ENCODE measurements around the gene RNF141.

RNF141 gene

GRCh38 chr11:10503221-10503620 is 37.8 kb downstream of the RNF141 start:
- Histone ChIP-seq H3F3A (ENCODE audit: insufficient read depth, low read length) (no peaks in the 10 kb centered on the region), H3K27me3 (replicated peaks; ENCODE audit: insufficient read depth, low read length) (no peaks in the 10 kb centered on the region), H3K9me3 (replicated peaks; ENCODE audit: insufficient read depth, low read length) (no peaks in the 10 kb centered on the region), H3K27ac (ENCODE audit: low read length) (no peak overlapping the region), H3K9me2 (replicated peaks; ENCODE audit: insufficient read depth, low read length) (no peaks in the 10 kb centered on the region), H3K36me3 (replicated peaks; ENCODE audit: insufficient read depth, low read length) (peaks cover 4% of the 10 kb centered on the region; the same call in 1 of the 2 replicates), H3K79me2 (ENCODE audit: low read length) (no peaks in the 10 kb centered on the region), H4K20me1 (ENCODE audit: insufficient read depth, low read length) (no peaks in the 10 kb centered on the region), H3K4me3 (ENCODE audit: low read length) (no peak overlapping the region), H3K4me2 (ENCODE audit: low read depth, low read length) (no peak overlapping the region), H3K4me1 (ENCODE audit: low read length) (no peaks in the 10 kb centered on the region), H3K9ac (ENCODE audit: low read length) (no peak overlapping the region), H2AFZ (ENCODE audit: low read length) (no peak overlapping the region)
- no peak for DNase-seq
- TF ChIP-seq EZH2 (optimal IDR thresholded peaks at IDR 0.05; ENCODE audit: low read depth, low read length) (no peak), EZH2phosphoT487 (IDR thresholded peaks at IDR 0.05; ENCODE audit: low read length) (no peak), CTCF (IDR thresholded peaks at IDR 0.05; ENCODE audit: low read length) (no peak)

GRCh38 chr11:10502770-10503169 is 38.2 kb downstream of the RNF141 start:
- Histone ChIP-seq H3K4me3 (ENCODE audit: low read length) (no peak overlapping the region), H3K79me2 (ENCODE audit: low read length) (no peaks in the 10 kb centered on the region), H3K36me3 (replicated peaks; ENCODE audit: insufficient read depth, low read length) (peaks cover 4% of the 10 kb centered on the region; the same call in 1 of the 2 replicates), H4K20me1 (ENCODE audit: insufficient read depth, low read length) (no peaks in the 10 kb centered on the region), H3K9me3 (replicated peaks; ENCODE audit: insufficient read depth, low read length) (no peaks in the 10 kb centered on the region), H2AFZ (ENCODE audit: low read length) (no peak overlapping the region), H3K27me3 (replicated peaks; ENCODE audit: insufficient read depth, low read length) (no peaks in the 10 kb centered on the region), H3K9ac (ENCODE audit: low read length) (no peak overlapping the region), H3K4me1 (ENCODE audit: low read length) (no peaks in the 10 kb centered on the region), H3F3A (ENCODE audit: insufficient read depth, low read length) (no peaks in the 10 kb centered on the region), H3K4me2 (ENCODE audit: low read depth, low read length) (no peak overlapping the region), H3K9me2 (replicated peaks; ENCODE audit: insufficient read depth, low read length) (no peaks in the 10 kb centered on the region), H3K27ac (ENCODE audit: low read length) (no peak overlapping the region)
- no peak for DNase-seq
- TF ChIP-seq EZH2 (optimal IDR thresholded peaks at IDR 0.05; ENCODE audit: low read depth, low read length) (no peak), CTCF (IDR thresholded peaks at IDR 0.05; ENCODE audit: low read length) (no peak), EZH2phosphoT487 (IDR thresholded peaks at IDR 0.05; ENCODE audit: low read length) (no peak)

- H3K9me3 ChIP-seq (replicated peaks; ENCODE audit: insufficient read depth, low read length) = no peaks in the 10 kb centered on the region
- no peak for DNase-seq
- no peaks in the 10 kb centered on the region for H4K20me1 ChIP-seq (ENCODE audit: insufficient read depth, low read length)
- no peak overlapping the region for H3K4me2 ChIP-seq (ENCODE audit: low read depth, low read length)
- no peak for TF ChIP-seq CTCF (IDR thresholded peaks at IDR 0.05; ENCODE audit: low read length)
- no peak for TF ChIP-seq EZH2 (optimal IDR thresholded peaks at IDR 0.05; ENCODE audit: low read depth, low read length)
- TF ChIP-seq EZH2phosphoT487 (IDR thresholded peaks at IDR 0.05; ENCODE audit: low read length) = no peak
- no peak overlapping the region for H3K27ac ChIP-seq (ENCODE audit: low read length)
- H3K79me2 ChIP-seq (ENCODE audit: low read length) = no peaks in the 10 kb centered on the region
- no peak overlapping the region for H2AFZ ChIP-seq (ENCODE audit: low read length)
- H3K36me3 ChIP-seq (replicated peaks; ENCODE audit: insufficient read depth, low read length) = peaks cover 4% of the 10 kb centered on the region; the same call in 1 of the 2 replicates
- H3K27me3 ChIP-seq (replicated peaks; ENCODE audit: insufficient read depth, low read length) = no peaks in the 10 kb centered on the region
- H3K4me3 ChIP-seq (ENCODE audit: low read length) = no peak overlapping the region
- no peaks in the 10 kb centered on the region for H3K9me2 ChIP-seq (replicated peaks; ENCODE audit: insufficient read depth, low read length)
- no peak overlapping the region for H3K9ac ChIP-seq (ENCODE audit: low read length)
- H3K4me1 ChIP-seq (ENCODE audit: low read length) = no peaks in the 10 kb centered on the region
- H3F3A ChIP-seq (ENCODE audit: insufficient read depth, low read length) = no peaks in the 10 kb centered on the region
Observed at GRCh38 chr11:10502065-10502680, 38.8 kb downstream of the RNF141 start.

Data from MM.1S (cell line).